ENCODE measurements around the gene GKN2.

The GKN2 gene

DNA sequence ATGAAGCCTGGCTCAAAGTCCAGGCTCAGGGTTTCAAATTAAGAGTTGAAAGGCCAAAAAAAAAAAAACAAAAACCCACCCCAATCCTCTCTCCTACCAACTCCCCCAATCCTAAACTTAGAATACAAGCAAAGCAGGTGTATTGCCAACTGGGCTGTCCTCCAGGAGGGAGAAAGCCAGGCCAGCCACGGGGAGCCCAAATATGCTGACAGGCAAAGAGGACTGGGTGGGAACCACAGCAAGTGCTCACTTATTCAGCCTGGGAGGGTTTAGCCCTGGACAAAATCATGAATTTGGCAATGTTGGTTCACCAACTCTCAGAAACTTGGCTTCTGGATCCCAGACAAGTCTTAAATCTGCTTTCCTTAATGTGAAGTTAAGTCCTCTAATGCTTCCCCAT is 36.5 kb downstream of the GKN2 start:
- no peak overlapping the region for H3K9ac ChIP-seq (ENCODE audit: low read length)
- no CpG with 5 or more reads among the region's 1 CpG for WGBS (ENCODE audit: extremely low coverage, insufficient coverage, low lambda C conversion rate)
- H3K23ac ChIP-seq (ENCODE audit: low read length): no peak overlapping the region
- no peak overlapping the region for H2BK120ac ChIP-seq (ENCODE audit: low read depth, low read length)
- no peak overlapping the region for H4K5ac ChIP-seq (ENCODE audit: low read length)
- no peak overlapping the region for H3K27ac ChIP-seq (ENCODE audit: low read depth, low read length)
- no peak overlapping the region for H3K56ac ChIP-seq (ENCODE audit: low read length)
- no peak overlapping the region for H2BK5ac ChIP-seq (ENCODE audit: low read length)
- no peak overlapping the region for H3K4ac ChIP-seq (ENCODE audit: low read depth, low read length)
- H2BK15ac ChIP-seq (replicated peaks; ENCODE audit: low read depth): no peak overlapping the region
- no peak overlapping the region for H2AK5ac ChIP-seq (ENCODE audit: low read length)
- no peak overlapping the region for H3K18ac ChIP-seq (ENCODE audit: low read length)
- no peak overlapping the region for H4K8ac ChIP-seq (ENCODE audit: low read depth, low read length)
- no peak overlapping the region for H3K4me2 ChIP-seq (ENCODE audit: low read length)
- H3K79me2 ChIP-seq (ENCODE audit: control insufficient read depth, insufficient read depth, low read length): no peaks in the 10 kb centered on the region
- DNase-seq: no peak
- H3K4me1 ChIP-seq (ENCODE audit: control insufficient read depth, low read depth, low read length): peaks cover 8% of the 10 kb centered on the region
- H3K4me3 ChIP-seq (ENCODE audit: low read length): no peak overlapping the region
- no peaks in the 10 kb centered on the region for H3K27me3 ChIP-seq (ENCODE audit: insufficient read depth, low read length, poor library complexity)
- no peaks in the 10 kb centered on the region for H3K79me1 ChIP-seq (ENCODE audit: low read length)
- H3K36me3 ChIP-seq (ENCODE audit: control insufficient read depth, insufficient read depth, low read length): no peaks in the 10 kb centered on the region

DNA sequence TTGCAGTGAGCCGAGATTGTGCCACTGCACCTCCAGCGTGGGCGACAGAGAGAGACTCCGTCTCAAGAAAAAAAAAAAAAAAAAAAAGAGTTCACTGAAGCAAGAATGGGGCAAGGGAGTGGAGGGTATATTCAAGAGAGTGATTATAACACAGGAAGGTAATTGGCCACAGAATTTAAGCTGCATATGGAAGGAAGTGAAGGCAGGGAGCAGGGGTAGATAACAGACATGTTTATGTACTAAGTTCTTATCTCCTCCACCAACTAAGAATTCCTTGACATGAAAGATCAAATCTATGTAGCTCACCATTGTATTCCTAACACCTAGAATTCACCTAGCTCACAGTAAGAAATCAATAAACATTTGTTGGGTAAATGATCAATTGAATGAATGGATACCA is 37.3 kb downstream of the GKN2 start:
- H3K27me3 ChIP-seq (ENCODE audit: insufficient read depth, low read length, poor library complexity): no peaks in the 10 kb centered on the region
- no peak overlapping the region for H3K4ac ChIP-seq (ENCODE audit: low read depth, low read length)
- peak; percentile 39 for DNase-seq
- no peak overlapping the region for H2BK15ac ChIP-seq (replicated peaks; ENCODE audit: low read depth)
- H3K36me3 ChIP-seq (ENCODE audit: control insufficient read depth, insufficient read depth, low read length): no peaks in the 10 kb centered on the region
- H4K8ac ChIP-seq (ENCODE audit: low read depth, low read length): no peak overlapping the region
- WGBS (ENCODE audit: extremely low coverage, insufficient coverage, low lambda C conversion rate): no CpG with 5 or more reads among the region's 4 CpGs
- H2AK5ac ChIP-seq (ENCODE audit: low read length): no peak overlapping the region
- H3K4me3 ChIP-seq (ENCODE audit: low read length): no peak overlapping the region
- H2BK120ac ChIP-seq (ENCODE audit: low read depth, low read length): no peak overlapping the region
- no peak overlapping the region for H4K5ac ChIP-seq (ENCODE audit: low read length)
- no peak overlapping the region for H3K9ac ChIP-seq (ENCODE audit: low read length)
- peaks cover 9% of the 10 kb centered on the region for H3K4me1 ChIP-seq (ENCODE audit: control insufficient read depth, low read depth, low read length)
- H3K56ac ChIP-seq (ENCODE audit: low read length): no peak overlapping the region
- no peak overlapping the region for H3K4me2 ChIP-seq (ENCODE audit: low read length)
- H3K23ac ChIP-seq (ENCODE audit: low read length): no peak overlapping the region
- H3K79me2 ChIP-seq (ENCODE audit: control insufficient read depth, insufficient read depth, low read length): no peaks in the 10 kb centered on the region
- H3K18ac ChIP-seq (ENCODE audit: low read length): no peak overlapping the region
- H3K79me1 ChIP-seq (ENCODE audit: low read length): no peaks in the 10 kb centered on the region
- no peak overlapping the region for H2BK5ac ChIP-seq (ENCODE audit: low read length)
- H3K27ac ChIP-seq (ENCODE audit: low read depth, low read length): no peak overlapping the region

GRCh38 chr2:68913359-68913758 is 39.3 kb downstream of the GKN2 start:
- Histone ChIP-seq H2BK5ac (ENCODE audit: low read length) (no peak overlapping the region), H3K79me2 (ENCODE audit: control insufficient read depth, insufficient read depth, low read length) (no peaks in the 10 kb centered on the region), H3K27me3 (ENCODE audit: insufficient read depth, low read length, poor library complexity) (no peaks in the 10 kb centered on the region), H3K4me2 (ENCODE audit: low read length) (no peak overlapping the region), H4K5ac (ENCODE audit: low read length) (no peak overlapping the region), H3K27ac (ENCODE audit: low read depth, low read length) (no peak overlapping the region), H2BK120ac (ENCODE audit: low read depth, low read length) (no peak overlapping the region), H3K4me3 (ENCODE audit: low read length) (no peak overlapping the region), H3K18ac (ENCODE audit: low read length) (no peak overlapping the region), H3K23ac (ENCODE audit: low read length) (no peak overlapping the region), H4K8ac (ENCODE audit: low read depth, low read length) (no peak overlapping the region), H3K4me1 (ENCODE audit: control insufficient read depth, low read depth, low read length) (peaks cover 9% of the 10 kb centered on the region), H2AK5ac (ENCODE audit: low read length) (no peak overlapping the region), H3K79me1 (ENCODE audit: low read length) (no peaks in the 10 kb centered on the region), H2BK15ac (replicated peaks; ENCODE audit: low read depth) (no peak overlapping the region), H3K4ac (ENCODE audit: low read depth, low read length) (no peak overlapping the region), H3K56ac (ENCODE audit: low read length) (no peak overlapping the region), H3K9ac (ENCODE audit: low read length) (no peak overlapping the region), H3K36me3 (ENCODE audit: control insufficient read depth, insufficient read depth, low read length) (no peaks in the 10 kb centered on the region)
- no peak for DNase-seq
- no CpG with 5 or more reads among the region's 3 CpGs for WGBS (ENCODE audit: extremely low coverage, insufficient coverage, low lambda C conversion rate)

DNA sequence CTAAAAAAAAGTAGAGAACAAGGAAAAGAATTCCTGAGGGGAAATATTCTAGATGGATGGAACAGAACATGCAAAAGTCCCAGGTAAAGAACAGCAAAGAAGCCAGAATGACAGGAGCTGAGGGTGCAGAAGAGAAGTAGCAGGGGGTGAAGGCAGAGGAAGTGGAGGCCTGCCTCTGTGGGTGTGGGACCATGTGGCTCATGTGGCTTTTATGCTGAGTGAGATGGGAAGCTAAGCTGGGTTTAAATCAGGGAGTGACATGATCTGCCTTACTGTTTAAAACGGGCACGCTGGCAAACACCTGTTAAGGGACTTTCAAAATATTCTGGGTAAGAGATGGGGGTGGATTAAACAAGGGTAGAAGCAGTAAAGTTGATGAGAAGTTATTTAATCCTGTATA is 40.0 kb downstream of the GKN2 start:
- H3K23ac ChIP-seq (ENCODE audit: low read length): no peak overlapping the region
- H4K5ac ChIP-seq (ENCODE audit: low read length): no peak overlapping the region
- no peak overlapping the region for H2AK5ac ChIP-seq (ENCODE audit: low read length)
- H4K8ac ChIP-seq (ENCODE audit: low read depth, low read length): no peak overlapping the region
- no peaks in the 10 kb centered on the region for H3K36me3 ChIP-seq (ENCODE audit: control insufficient read depth, insufficient read depth, low read length)
- no peak overlapping the region for H3K9ac ChIP-seq (ENCODE audit: low read length)
- H2BK5ac ChIP-seq (ENCODE audit: low read length): no peak overlapping the region
- no peak overlapping the region for H3K4me2 ChIP-seq (ENCODE audit: low read length)
- no peak overlapping the region for H3K27ac ChIP-seq (ENCODE audit: low read depth, low read length)
- H3K79me2 ChIP-seq (ENCODE audit: control insufficient read depth, insufficient read depth, low read length): no peaks in the 10 kb centered on the region
- no peaks in the 10 kb centered on the region for H3K79me1 ChIP-seq (ENCODE audit: low read length)
- no peak overlapping the region for H3K18ac ChIP-seq (ENCODE audit: low read length)
- H2BK15ac ChIP-seq (replicated peaks; ENCODE audit: low read depth): no peak overlapping the region
- H2BK120ac ChIP-seq (ENCODE audit: low read depth, low read length): no peak overlapping the region
- H3K56ac ChIP-seq (ENCODE audit: low read length): no peak overlapping the region
- no peak for DNase-seq
- no peaks in the 10 kb centered on the region for H3K27me3 ChIP-seq (ENCODE audit: insufficient read depth, low read length, poor library complexity)
- H3K4me3 ChIP-seq (ENCODE audit: low read length): no peak overlapping the region
- peaks cover 9% of the 10 kb centered on the region for H3K4me1 ChIP-seq (ENCODE audit: control insufficient read depth, low read depth, low read length)
- no CpG with 5 or more reads among the region's 2 CpGs for WGBS (ENCODE audit: extremely low coverage, insufficient coverage, low lambda C conversion rate)
- H3K4ac ChIP-seq (ENCODE audit: low read depth, low read length): no peak overlapping the region

DNA sequence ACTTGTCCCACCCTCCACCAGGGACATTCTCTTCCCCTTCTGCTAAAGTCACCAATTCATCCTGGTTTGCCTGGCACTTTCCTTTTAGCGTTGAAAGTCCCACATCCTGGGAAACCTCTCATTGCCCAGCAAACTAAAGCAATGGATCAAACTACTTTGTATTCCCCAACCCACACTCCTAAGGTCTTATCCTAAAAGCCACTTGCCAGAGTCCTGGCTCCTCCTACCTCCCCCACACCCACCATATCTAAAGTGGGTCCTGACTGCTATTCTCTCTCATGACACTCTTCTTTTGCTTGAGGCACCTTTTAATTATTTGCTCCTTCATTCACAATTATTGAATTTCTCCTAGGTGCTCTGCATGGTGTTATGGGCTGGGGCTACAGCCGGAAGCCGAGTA is 40.6 kb downstream of the GKN2 start:
- Histone ChIP-seq H3K4ac (ENCODE audit: low read depth, low read length) (no peak overlapping the region), H3K79me2 (ENCODE audit: control insufficient read depth, insufficient read depth, low read length) (no peaks in the 10 kb centered on the region), H3K79me1 (ENCODE audit: low read length) (no peaks in the 10 kb centered on the region), H3K18ac (ENCODE audit: low read length) (no peak overlapping the region), H3K9ac (ENCODE audit: low read length) (no peak overlapping the region), H3K27ac (ENCODE audit: low read depth, low read length) (no peak overlapping the region), H2BK15ac (replicated peaks; ENCODE audit: low read depth) (no peak overlapping the region), H3K23ac (ENCODE audit: low read length) (no peak overlapping the region), H4K5ac (ENCODE audit: low read length) (no peak overlapping the region), H2BK120ac (ENCODE audit: low read depth, low read length) (no peak overlapping the region), H3K56ac (ENCODE audit: low read length) (peak overlapping the region; percentile 11), H2BK5ac (ENCODE audit: low read length) (no peak overlapping the region), H3K4me3 (ENCODE audit: low read length) (no peak overlapping the region), H2AK5ac (ENCODE audit: low read length) (no peak overlapping the region), H4K8ac (ENCODE audit: low read depth, low read length) (no peak overlapping the region), H3K36me3 (ENCODE audit: control insufficient read depth, insufficient read depth, low read length) (no peaks in the 10 kb centered on the region), H3K27me3 (ENCODE audit: insufficient read depth, low read length, poor library complexity) (no peaks in the 10 kb centered on the region), H3K4me1 (ENCODE audit: control insufficient read depth, low read depth, low read length) (peaks cover 9% of the 10 kb centered on the region), H3K4me2 (ENCODE audit: low read length) (no peak overlapping the region)
- no CpG with 5 or more reads among the region's 3 CpGs for WGBS (ENCODE audit: extremely low coverage, insufficient coverage, low lambda C conversion rate)
- no peak for DNase-seq

- Histone ChIP-seq H3K4ac (ENCODE audit: low read depth, low read length) (no peak overlapping the region), H2BK5ac (ENCODE audit: low read length) (no peak overlapping the region), H2BK120ac (ENCODE audit: low read depth, low read length) (no peak overlapping the region), H3K36me3 (ENCODE audit: control insufficient read depth, insufficient read depth, low read length) (no peaks in the 10 kb centered on the region), H2BK15ac (replicated peaks; ENCODE audit: low read depth) (no peak overlapping the region), H4K8ac (ENCODE audit: low read depth, low read length) (no peak overlapping the region), H3K4me1 (ENCODE audit: control insufficient read depth, low read depth, low read length) (peaks cover 9% of the 10 kb centered on the region), H3K4me2 (ENCODE audit: low read length) (no peak overlapping the region), H3K27me3 (ENCODE audit: insufficient read depth, low read length, poor library complexity) (no peaks in the 10 kb centered on the region), H4K5ac (ENCODE audit: low read length) (no peak overlapping the region), H3K79me2 (ENCODE audit: control insufficient read depth, insufficient read depth, low read length) (no peaks in the 10 kb centered on the region), H3K56ac (ENCODE audit: low read length) (peak overlapping the region; percentile 11), H3K23ac (ENCODE audit: low read length) (no peak overlapping the region), H3K9ac (ENCODE audit: low read length) (no peak overlapping the region), H3K18ac (ENCODE audit: low read length) (no peak overlapping the region), H3K79me1 (ENCODE audit: low read length) (no peaks in the 10 kb centered on the region), H2AK5ac (ENCODE audit: low read length) (no peak overlapping the region), H3K4me3 (ENCODE audit: low read length) (no peak overlapping the region), H3K27ac (ENCODE audit: low read depth, low read length) (no peak overlapping the region)
- no CpG with 5 or more reads among the region's 1 CpG for WGBS (ENCODE audit: extremely low coverage, insufficient coverage, low lambda C conversion rate)
- DNase-seq: no peak
Measured at GRCh38 chr2:68911709-68912108, 41.0 kb downstream of the GKN2 start.
